HepG2 (cell line): ENCODE measurements around the gene CHN2.

Experiments used
- CTCF ChIP-seq: sonication (generic); formaldehyde crosslinking; IDR thresholded peaks from 2 replicates; pipeline ENCODE4 v1.5.0; 2020; ENCODE audit warnings: mild to moderate bottlenecking, missing genetic modification reagents, moderate library complexity
- NFIC ChIP-seq: IDR thresholded peaks from 2 replicates; pipeline ENCODE4 v1.6.1; 2012; ENCODE audit warnings: mild to moderate bottlenecking, low read length, inconsistent platforms
- TCF12 ChIP-seq, 2 experiments: fragments of 450-650 bp in 1 of 2; sonication (generic) in 1 of 2; formaldehyde crosslinking in 1 of 2; IDR thresholded peaks; 2 replicates each; pipeline versions ENCODE4 v1.6.1 to v1.8.0; 2017 to 2022; ENCODE audit warnings: antibody characterized with exemption in 1 of 2, mild to moderate bottlenecking in 1 of 2, missing genetic modification reagents in 1 of 2, moderate library complexity in 1 of 2
- ZNF225 ChIP-seq: sonication (generic); formaldehyde crosslinking; IDR thresholded peaks from 2 replicates; pipeline ENCODE4 v1.4.0; 2020; ENCODE audit warnings: mild to moderate bottlenecking, missing genetic modification reagents

- TF ChIP-seq TCF12 (IDR thresholded peaks at IDR 0.05) = no peak
- no peak for TF ChIP-seq TCF12 (CRISPR knock-in tag; IDR thresholded peaks at IDR 0.05)
- no peak for TF ChIP-seq ZNF225 (CRISPR knock-in tag)
- TF ChIP-seq CTCF (CRISPR knock-in tag) = no peak
- no peak for TF ChIP-seq NFIC
Observed at GRCh38 chr7:29300649-29301048, 106.1 kb downstream of the CHN2 start.
